Brain microvascular endothelial cell (primary cell): ENCODE data around the gene SLC66A1.

ENCODE experiments used
- DNase-seq: peaks from one replicate; pipeline ENCODE4 v3.0.0-alpha.2; 2020
- H3K27ac ChIP-seq: fragments of 250-450 bp; sonication (Bioruptor Pico); 2 replicates; pipeline ENCODE4 v1.5.1; 2020; ENCODE audit warnings: mild to moderate bottlenecking, moderate library complexity
- H3K27me3 ChIP-seq: fragments of 250-450 bp; sonication (Bioruptor Pico); replicated peaks from 2 replicates; pipeline ENCODE4 v1.5.1; 2020; ENCODE audit warnings: mild to moderate bottlenecking
- H3K36me3 ChIP-seq: fragments of 250-450 bp; sonication (Bioruptor Pico); replicated peaks from 2 replicates; pipeline ENCODE4 v1.5.1; 2020; ENCODE audit warnings: mild to moderate bottlenecking
- H3K4me3 ChIP-seq: 2 replicates; pipeline ENCODE4 v1.5.1; 2011; ENCODE audit warnings: low read depth, mild to moderate bottlenecking, control low read depth, low read length, moderate library complexity
- CTCF ChIP-seq: IDR thresholded peaks from 2 replicates; pipeline ENCODE4 v1.5.1; 2011; ENCODE audit warnings: low read depth, mild to moderate bottlenecking, moderate library complexity, low read length, control low read depth, inconsistent platforms; ENCODE audit errors: missing control alignments
- in situ Hi-C: cut with HindIII; loops from 2 replicates; pipeline ENCODE4 v1.10.0; 2017; ENCODE audit warnings: low sequenced_read_pairs, low pct_ligation_motif_present

Gene SLC66A1

GRCh38 chr1:19313961-19314882 lies 2.1 kb downstream of the SLC66A1 start:
- no peak overlapping the region for H3K4me3 ChIP-seq
- in situ Hi-C loops, result no loop called here
- no peak for DNase-seq
- peaks cover 10% of the 10 kb centered on the region for H3K36me3 ChIP-seq
- no peak for TF ChIP-seq CTCF
- H3K27me3 ChIP-seq, result no peaks in the 10 kb centered on the region
- no peak overlapping the region for H3K27ac ChIP-seq

- in situ Hi-C loops, result no loop called here
- Histone ChIP-seq H3K4me3 (no peak overlapping the region), H3K27ac (peak overlapping the region; percentile 18), H3K36me3 (peaks cover 11% of the 10 kb centered on the region), H3K27me3 (no peaks in the 10 kb centered on the region)
- no peak for TF ChIP-seq CTCF
- peak; percentile 50 for DNase-seq
Observed at GRCh38 chr1:19315378-19316198, 3.5 kb downstream of the SLC66A1 start.

- Histone ChIP-seq H3K36me3 (peaks cover 11% of the 10 kb centered on the region), H3K27me3 (no peaks in the 10 kb centered on the region), H3K27ac (no peak overlapping the region), H3K4me3 (no peak overlapping the region)
- no peak for TF ChIP-seq CTCF
- in situ Hi-C loops, result no loop called here
- DNase-seq, result no peak
Observed at GRCh38 chr1:19317126-19317910, 5.2 kb downstream of the SLC66A1 start.

GRCh38 chr1:19319196-19319595 lies 7.1 kb downstream of the SLC66A1 start:
- in situ Hi-C loops, result no loop called here
- no peak overlapping the region for H3K27ac ChIP-seq
- H3K36me3 ChIP-seq, result peaks cover 16% of the 10 kb centered on the region
- no peaks in the 10 kb centered on the region for H3K27me3 ChIP-seq
- H3K4me3 ChIP-seq, result no peak overlapping the region
- DNase-seq, result no peak
- no peak for TF ChIP-seq CTCF

GRCh38 chr1:19321071-19321470 lies 8.9 kb downstream of the SLC66A1 start:
- DNase-seq, result no peak
- in situ Hi-C loops, result no loop called here
- no peak overlapping the region for H3K27ac ChIP-seq
- H3K4me3 ChIP-seq, result no peak overlapping the region
- no peak for TF ChIP-seq CTCF
- peaks cover 30% of the 10 kb centered on the region for H3K36me3 ChIP-seq
- H3K27me3 ChIP-seq, result no peaks in the 10 kb centered on the region
